Fibroblast of skin of back (primary cell): ENCODE measurements around the gene POPDC2.
"Not testable (repeated sequence)": the region's sequence is repeated elsewhere in the genome, so short reads cannot be mapped to it uniquely, and the experiment has no call there.

Source experiments
- DNase-seq: peaks from one replicate; pipeline ENCODE4 v3.0.0-alpha.2; 2013

The POPDC2 gene

DNA sequence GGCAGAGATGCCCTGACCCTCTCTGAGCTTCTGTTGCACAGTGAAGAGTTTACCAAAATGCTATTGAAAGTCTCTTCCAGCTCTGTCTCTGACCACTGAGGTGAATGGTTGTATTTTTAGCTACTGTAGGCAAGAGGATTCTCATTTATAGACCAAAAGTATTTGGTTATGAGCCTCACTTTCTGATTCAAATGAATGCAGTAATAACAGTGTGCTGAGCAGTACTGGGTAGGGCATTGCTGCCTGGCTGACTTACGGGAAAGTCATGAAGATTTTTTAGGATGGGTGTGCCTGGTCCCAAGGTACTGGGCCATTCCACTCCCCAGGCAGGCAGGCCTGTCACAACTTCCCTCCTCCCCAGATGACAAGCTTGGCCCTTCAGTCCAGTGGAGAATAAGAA is 47.2 kb downstream of the POPDC2 start:
- DNase-seq: no peak

- no peak for DNase-seq
Measured at GRCh38 chr3:119611664-119612063, 48.7 kb downstream of the POPDC2 start.

DNA sequence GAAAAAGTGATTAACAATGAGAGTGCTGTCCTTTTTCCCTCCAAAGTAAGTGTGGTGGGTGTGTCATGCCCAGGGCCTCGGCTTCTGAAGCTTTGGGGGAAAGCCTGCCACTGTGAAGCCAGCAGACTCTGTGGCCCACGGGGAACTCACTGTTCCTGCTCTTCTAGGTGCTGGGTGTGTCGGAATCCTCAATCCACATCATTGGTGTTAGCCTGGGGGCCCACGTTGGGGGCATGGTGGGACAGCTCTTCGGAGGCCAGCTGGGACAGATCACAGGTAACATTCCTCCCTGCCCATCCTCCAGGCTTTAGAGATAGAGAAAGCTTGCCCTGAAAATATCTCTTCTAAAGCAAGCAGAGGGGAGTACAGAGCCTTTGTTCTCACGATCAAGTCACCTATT is 51.1 kb downstream of the POPDC2 start:
- no peak for DNase-seq

DNA sequence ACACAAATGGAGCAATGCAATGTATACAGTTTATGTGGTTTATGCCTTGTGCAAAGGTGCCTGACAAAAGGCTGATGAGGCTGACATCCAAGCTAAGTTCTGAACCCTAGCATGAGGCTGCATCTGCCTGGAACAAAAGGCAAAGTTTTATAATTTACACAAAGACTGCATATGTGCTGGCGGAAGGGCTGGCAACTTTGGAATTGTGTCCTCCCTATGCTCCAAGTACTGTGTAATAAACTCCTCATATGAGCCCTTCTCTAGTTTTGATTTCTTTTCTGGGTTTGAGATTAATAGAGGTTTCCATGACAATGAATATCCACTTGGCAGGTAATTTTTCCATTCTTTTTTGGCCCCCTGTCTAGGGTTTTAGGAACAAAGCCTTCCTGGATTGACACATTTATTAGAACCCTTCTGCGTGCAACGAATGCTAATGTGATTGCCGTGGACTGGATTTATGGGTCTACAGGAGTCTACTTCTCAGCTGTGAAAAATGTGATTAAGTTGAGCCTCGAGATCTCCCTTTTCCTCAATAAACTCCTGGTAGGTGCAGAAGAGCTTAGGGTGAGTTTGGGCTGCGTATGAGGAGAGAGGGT is 51.9 kb downstream of the POPDC2 start:
- DNase-seq: no peak

DNA sequence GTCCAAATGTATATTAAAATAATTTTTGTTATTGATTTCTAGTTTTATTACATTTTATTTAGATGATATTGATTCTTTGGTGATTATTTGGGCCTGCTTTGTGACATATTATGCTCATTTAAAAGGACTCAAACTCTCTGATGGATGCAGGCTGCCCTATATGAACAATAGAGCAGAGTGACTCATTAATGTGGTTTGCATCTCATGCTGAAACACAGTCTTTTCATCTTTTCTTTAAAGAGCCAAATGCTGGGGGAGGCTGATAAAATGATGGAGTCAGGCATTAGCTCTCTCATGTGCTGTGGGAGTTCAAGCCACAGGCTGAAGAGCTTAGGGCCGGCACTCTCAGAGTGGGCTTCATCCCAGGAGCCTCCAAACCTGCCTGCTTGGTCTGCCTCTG is 55.5 kb downstream of the POPDC2 start:
- DNase-seq: peak; percentile 56

- no peak for DNase-seq
Measured at GRCh38 chr3:119602676-119603075, 57.7 kb downstream of the POPDC2 start.

GRCh38 chr3:119601154-119601553 is 59.2 kb downstream of the POPDC2 start:
- DNase-seq: no peak

DNA sequence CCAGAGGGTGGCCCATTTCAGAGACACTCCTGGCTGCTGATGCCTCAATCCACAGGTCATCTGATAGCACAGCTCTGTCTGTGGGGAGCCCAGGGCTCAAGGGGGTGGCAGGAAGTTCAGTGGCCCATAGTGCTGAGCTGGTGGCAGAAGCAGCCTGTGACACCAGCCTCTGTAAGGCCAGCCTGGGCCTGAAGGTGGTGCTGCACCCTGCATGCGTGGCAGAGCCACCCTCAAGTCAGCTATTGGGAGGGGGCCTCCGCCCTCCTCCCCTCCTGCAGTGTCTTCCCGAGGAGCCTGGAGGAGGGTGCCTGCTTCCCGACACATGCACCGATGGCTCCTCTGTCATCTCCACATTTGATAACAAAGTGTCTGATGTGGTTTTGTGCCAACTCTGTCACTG is 59.7 kb downstream of the POPDC2 start:
- DNase-seq: no peak

DNA sequence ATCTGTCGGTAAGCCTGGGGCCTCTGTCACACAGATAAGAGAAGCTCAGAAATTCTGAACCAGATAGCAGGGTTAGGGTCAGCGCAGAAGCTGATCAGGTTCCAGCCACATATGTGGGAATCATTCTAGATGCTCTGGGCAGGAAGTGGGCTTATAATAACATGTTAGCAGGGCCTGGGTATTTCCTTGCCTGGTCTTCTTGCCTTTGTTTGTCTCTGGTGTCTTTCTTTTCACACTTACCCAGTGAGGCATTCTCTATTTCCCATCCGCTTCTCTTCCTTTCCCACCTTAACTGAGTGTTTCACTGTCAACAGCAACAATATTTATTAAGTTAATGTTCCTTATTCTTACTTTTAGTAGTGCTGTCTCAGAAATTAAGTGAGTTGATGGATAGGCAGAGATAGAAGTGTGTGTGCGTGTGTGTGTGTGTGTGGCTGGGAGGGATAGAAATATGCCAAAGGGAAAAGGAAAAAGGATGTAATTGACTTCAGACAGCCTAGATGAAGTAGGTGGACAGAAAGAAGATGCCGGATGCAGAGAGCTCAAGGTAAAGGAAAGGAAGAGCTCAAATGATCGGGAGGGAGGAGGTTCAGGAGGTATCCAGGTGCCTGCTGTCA is 60.7 kb downstream of the POPDC2 start:
- DNase-seq: no peak

DNA sequence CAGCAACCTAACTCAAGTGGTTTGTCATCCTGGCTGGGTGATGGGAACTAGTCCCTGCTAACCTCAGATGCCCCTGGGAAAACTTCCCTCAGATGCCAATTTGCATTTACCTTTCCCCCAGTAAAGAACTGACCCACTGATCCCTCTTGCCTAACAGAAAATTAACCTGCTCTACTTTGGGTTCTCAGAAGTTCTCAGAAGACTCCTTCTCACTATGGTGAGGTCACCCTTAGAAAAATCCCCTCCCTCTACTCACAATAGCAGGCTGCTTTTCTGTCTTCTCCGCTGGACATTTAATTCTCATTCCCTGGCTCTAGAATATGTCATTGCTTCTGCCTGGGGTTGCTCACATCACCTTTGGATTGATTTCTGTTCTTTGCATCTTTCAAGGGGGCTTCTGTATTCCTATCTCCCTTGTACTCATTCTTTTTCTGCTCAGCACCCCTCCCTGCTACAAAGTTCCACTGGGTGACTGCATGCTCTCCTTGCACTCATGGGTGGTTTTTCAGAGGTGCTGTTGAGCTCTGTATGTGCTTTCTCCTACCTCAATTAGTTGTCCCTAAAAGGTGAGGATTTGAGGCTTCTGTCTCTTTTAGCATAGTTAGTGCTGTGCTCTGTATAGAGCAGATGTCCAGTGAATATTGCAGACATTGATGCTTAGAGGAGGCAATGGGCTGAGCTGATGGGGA is 61.8 kb downstream of the POPDC2 start:
- DNase-seq: no peak

- DNase-seq: no peak
Measured at GRCh38 chr3:119597548-119598288, 62.7 kb downstream of the POPDC2 start, which contains the start of gene PLA1A. Gene PLA1A, plus strand, starts transcription at chr3:119597885. Its CDS starts 29 bp downstream, at chr3:119597914.

GRCh38 chr3:119596398-119596797 is 64.0 kb downstream of the POPDC2 start:
- DNase-seq: no peak

- no peak for DNase-seq
Measured at GRCh38 chr3:119595639-119596334, 64.6 kb downstream of the POPDC2 start.

DNA sequence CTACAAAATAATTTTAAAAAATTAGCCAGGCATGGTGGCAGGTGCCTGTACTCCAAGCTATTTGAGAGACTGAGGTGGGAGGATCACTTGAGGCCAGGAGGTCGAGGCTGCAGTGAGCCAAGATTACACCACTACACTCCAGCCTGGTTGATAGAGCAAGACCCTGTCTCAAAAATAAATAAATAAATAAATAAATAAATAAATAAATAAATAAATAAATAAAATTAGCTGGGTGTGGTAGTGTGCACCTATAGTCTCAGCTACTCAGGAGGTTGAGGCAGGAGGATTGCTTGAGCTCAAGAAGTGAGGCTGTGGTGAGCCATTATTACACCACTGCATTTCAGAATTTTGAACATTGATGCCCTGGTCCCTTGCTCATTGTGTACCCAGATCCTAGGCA is 65.5 kb downstream of the POPDC2 start:
- DNase-seq: not testable (repeated sequence)

DNA sequence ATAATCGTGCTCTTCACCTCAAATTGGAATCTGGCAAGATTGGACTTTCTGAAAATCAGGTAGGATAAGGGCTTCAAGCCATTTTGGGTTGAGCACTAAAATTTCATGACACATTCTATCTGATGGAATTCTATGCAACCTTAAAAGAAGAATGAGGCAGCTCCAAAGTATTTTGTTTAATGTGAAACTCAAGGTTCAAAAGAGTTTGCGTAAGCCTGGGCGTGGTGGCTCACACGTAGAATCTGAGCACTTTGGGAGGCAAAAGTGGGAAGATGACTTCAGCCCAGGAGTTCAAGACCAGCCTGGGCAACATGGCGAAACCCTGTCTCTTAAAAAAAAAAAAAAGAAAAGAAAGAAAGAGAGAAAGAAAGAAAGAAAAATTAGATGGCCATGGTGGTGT is 66.3 kb downstream of the POPDC2 start:
- no peak for DNase-seq

- no peak for DNase-seq
Measured at GRCh38 chr3:119592861-119593260, 67.5 kb downstream of the POPDC2 start.
